HUES64 (cell line): ENCODE results near the gene SELL.
"Not testable (repeated sequence)": the region's sequence is repeated elsewhere in the genome, so short reads cannot be mapped to it uniquely, and the experiment has no call there.

Source experiments
- H3K27ac ChIP-seq: 2 replicates; pipeline ENCODE4 v1.7.0; 2013; ENCODE audit warnings: low read depth, low read length, inconsistent platforms
- H3K27me3 ChIP-seq: 2 replicates; pipeline ENCODE4 v1.6.1; 2013; ENCODE audit warnings: mild to moderate bottlenecking, low read length; ENCODE audit not compliant: insufficient read depth
- H3K36me3 ChIP-seq: 2 replicates; pipeline ENCODE4 v1.6.1; 2013; ENCODE audit warnings: mild to moderate bottlenecking, low read length; ENCODE audit not compliant: insufficient read depth
- H3K4me1 ChIP-seq: 2 replicates; pipeline ENCODE4 v1.6.1; 2013; ENCODE audit warnings: mild to moderate bottlenecking, low read length, moderate library complexity; ENCODE audit not compliant: insufficient read depth
- H3K4me3 ChIP-seq: 2 replicates; pipeline ENCODE4 v1.5.1; 2013; ENCODE audit warnings: mild to moderate bottlenecking, low read length, moderate library complexity
- H3K9ac ChIP-seq: 2 replicates; pipeline ENCODE4 v1.6.1; 2013; ENCODE audit warnings: mild to moderate bottlenecking, low read depth, low read length
- H3K9me3 ChIP-seq: 2 replicates; pipeline ENCODE4 v1.6.1; 2013; ENCODE audit warnings: low read depth, low read length; ENCODE audit not compliant: insufficient read depth
- WGBS: fragments of 150-250, 120-280 bp; methylation state at CpG from one replicate; pipeline ENCODE4 v1.1.7; 2013; ENCODE audit warnings: missing lambda C conversion rate; 5-methylcytosine and 5-hydroxymethylcytosine counted together

Gene SELL

GRCh38 chr1:169701261-169702005, 10.0 kb downstream of the SELL start:
- no peak overlapping the region for H3K4me3 ChIP-seq
- no peaks in the 10 kb centered on the region for H3K9me3 ChIP-seq
- no peak overlapping the region for H3K27ac ChIP-seq
- WGBS: 75% methylated on average over 2 of the region's 2 CpGs
- no peaks in the 10 kb centered on the region for H3K27me3 ChIP-seq
- H3K4me1 ChIP-seq: no peaks in the 10 kb centered on the region
- no peak overlapping the region for H3K9ac ChIP-seq
- H3K36me3 ChIP-seq: no peaks in the 10 kb centered on the region

GRCh38 chr1:169699707-169700106, 11.7 kb downstream of the SELL start:
- no peak overlapping the region for H3K4me3 ChIP-seq
- no peaks in the 10 kb centered on the region for H3K4me1 ChIP-seq
- WGBS: 82% methylated on average over 2 of the region's 3 CpGs
- no peak overlapping the region for H3K27ac ChIP-seq
- H3K9ac ChIP-seq: no peak overlapping the region
- no peaks in the 10 kb centered on the region for H3K9me3 ChIP-seq
- no peaks in the 10 kb centered on the region for H3K36me3 ChIP-seq
- H3K27me3 ChIP-seq: peaks cover 7% of the 10 kb centered on the region; the same call in 1 of the 2 replicates

- no peaks in the 10 kb centered on the region for H3K9me3 ChIP-seq
- peaks cover 7% of the 10 kb centered on the region; the same call in 1 of the 2 replicates for H3K27me3 ChIP-seq
- H3K36me3 ChIP-seq: no peaks in the 10 kb centered on the region
- H3K9ac ChIP-seq: no peak overlapping the region
- 90% methylated on average over 3 of the region's 3 CpGs for WGBS
- H3K4me1 ChIP-seq: no peaks in the 10 kb centered on the region
- no peak overlapping the region for H3K4me3 ChIP-seq
- no peak overlapping the region for H3K27ac ChIP-seq
Measured at GRCh38 chr1:169698976-169699375, 12.4 kb downstream of the SELL start.

GRCh38 chr1:169697755-169698154, 13.7 kb downstream of the SELL start:
- Histone ChIP-seq H3K9ac (no peak overlapping the region), H3K4me1 (no peaks in the 10 kb centered on the region), H3K27ac (no peak overlapping the region), H3K4me3 (no peak overlapping the region), H3K9me3 (no peaks in the 10 kb centered on the region), H3K27me3 (peaks cover 18% of the 10 kb centered on the region; the same call in 1 of the 2 replicates), H3K36me3 (no peaks in the 10 kb centered on the region)
- WGBS: 89% methylated on average over 1 of the region's 1 CpG

GRCh38 chr1:169696273-169697100, 14.9 kb downstream of the SELL start:
- no peak overlapping the region for H3K4me3 ChIP-seq
- H3K36me3 ChIP-seq: no peaks in the 10 kb centered on the region
- H3K9me3 ChIP-seq: no peaks in the 10 kb centered on the region
- no peak overlapping the region for H3K9ac ChIP-seq
- H3K27me3 ChIP-seq: peaks cover 28% of the 10 kb centered on the region
- H3K27ac ChIP-seq: no peak overlapping the region
- WGBS: 95% methylated on average over 2 of the region's 3 CpGs
- peaks cover 2% of the 10 kb centered on the region; the same call in 1 of the 2 replicates for H3K4me1 ChIP-seq

- no peak overlapping the region for H3K4me3 ChIP-seq
- no peaks in the 10 kb centered on the region for H3K36me3 ChIP-seq
- H3K27ac ChIP-seq: no peak overlapping the region
- H3K4me1 ChIP-seq: peaks cover 22% of the 10 kb centered on the region
- H3K9ac ChIP-seq: no peak overlapping the region
- H3K27me3 ChIP-seq: peaks cover 46% of the 10 kb centered on the region
- no peaks in the 10 kb centered on the region for H3K9me3 ChIP-seq
- 88% methylated on average over 5 of the region's 5 CpGs for WGBS
Measured at GRCh38 chr1:169694304-169695075, 16.9 kb downstream of the SELL start.

GRCh38 chr1:169692756-169693460, 18.5 kb downstream of the SELL start:
- Histone ChIP-seq H3K27me3 (peaks cover 58% of the 10 kb centered on the region), H3K36me3 (no peaks in the 10 kb centered on the region)
- 90% methylated on average over 4 of the region's 4 CpGs for WGBS

GRCh38 chr1:169690489-169690888, 20.9 kb downstream of the SELL start:
- Histone ChIP-seq H3K27me3 (peaks cover 74% of the 10 kb centered on the region), H3K4me3 (no peak overlapping the region), H3K4me1 (peaks cover 23% of the 10 kb centered on the region), H3K27ac (no peak overlapping the region), H3K36me3 (no peaks in the 10 kb centered on the region), H3K9ac (no peak overlapping the region), H3K9me3 (no peaks in the 10 kb centered on the region)

More at GRCh38 chr1:169692756-169693460, 18.5 kb downstream of the SELL start:
- H3K9ac ChIP-seq: no peak overlapping the region
- H3K27ac ChIP-seq: no peak overlapping the region
- peaks cover 23% of the 10 kb centered on the region for H3K4me1 ChIP-seq
- no peak overlapping the region for H3K4me3 ChIP-seq
- H3K9me3 ChIP-seq: no peaks in the 10 kb centered on the region

GRCh38 chr1:169689395-169689794, 22.0 kb downstream of the SELL start:
- 57% methylated on average over 2 of the region's 2 CpGs for WGBS
- H3K36me3 ChIP-seq: no peaks in the 10 kb centered on the region
- no peaks in the 10 kb centered on the region for H3K9me3 ChIP-seq
- H3K4me3 ChIP-seq: no peak overlapping the region
- peaks cover 23% of the 10 kb centered on the region for H3K4me1 ChIP-seq
- H3K27ac ChIP-seq: no peak overlapping the region
- H3K27me3 ChIP-seq: peaks cover 70% of the 10 kb centered on the region
- no peak overlapping the region for H3K9ac ChIP-seq

- WGBS: 98% methylated on average over 4 of the region's 5 CpGs
- Histone ChIP-seq H3K27me3 (peaks cover 74% of the 10 kb centered on the region), H3K4me1 (peaks cover 23% of the 10 kb centered on the region)
- H3K36me3 ChIP-seq, H3K4me3 ChIP-seq, H3K9me3 ChIP-seq, H3K27ac ChIP-seq, H3K9ac ChIP-seq: not testable (repeated sequence)
Measured at GRCh38 chr1:169688377-169688776, 23.0 kb downstream of the SELL start.
